DMS 273 treated with DMSO at 0.1 percent for 48 hours (cell line): ENCODE data around the gene PIGZ.

Experiments
- DNase-seq: peaks from one replicate; lab custom pipeline; 2025; lab: John Stamatoyannopoulos, UW

PIGZ gene

GRCh38 chr3:196903740-196904139 is 64.9 kb downstream of the PIGZ start:
- no peak for DNase-seq

GRCh38 chr3:196902296-196902695 is 66.3 kb downstream of the PIGZ start:
- DNase-seq = no peak

GRCh38 chr3:196901768-196902167 is 66.9 kb downstream of the PIGZ start:
- DNase-seq = no peak
